Measurements from ENCODE around the gene UTP3.
A peak's percentile ranks its signal among the peaks of the same experiment; 100 is the strongest.

The UTP3 gene

DNA sequence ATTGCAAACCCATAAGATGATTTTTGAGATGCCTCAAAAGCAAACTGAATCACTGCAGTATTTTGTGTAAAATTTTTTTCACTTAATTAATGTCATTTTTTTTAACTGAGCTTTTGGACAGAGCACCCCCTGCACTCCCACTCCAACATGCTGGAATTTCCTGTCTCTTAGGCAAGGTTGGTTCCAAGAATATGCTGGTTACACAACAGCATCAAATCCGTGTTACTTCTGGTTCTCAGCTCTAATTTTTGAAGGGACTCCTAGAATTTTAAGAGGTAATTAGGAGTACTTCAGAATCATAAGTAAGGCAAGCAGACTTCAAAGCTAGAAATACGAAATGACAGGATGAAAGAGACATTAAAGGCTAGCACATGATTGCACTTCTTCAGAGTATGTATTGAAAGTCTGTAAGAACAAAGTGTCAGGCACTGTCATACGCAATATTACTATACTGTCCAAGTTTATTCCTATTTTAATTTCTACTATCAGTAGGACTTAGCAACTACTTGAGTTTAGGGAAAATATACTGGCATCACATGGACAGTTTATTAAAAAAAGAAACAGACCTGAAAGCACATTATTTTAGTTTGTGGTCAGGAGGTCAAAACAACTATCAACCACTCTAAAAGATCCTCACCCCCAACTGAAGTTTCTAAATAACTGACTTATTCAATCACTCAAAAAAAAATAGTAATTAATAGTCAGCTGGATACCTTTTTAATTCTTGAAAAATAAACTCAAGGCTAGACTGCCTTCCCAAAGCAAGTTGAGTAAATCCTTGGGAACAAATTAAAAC, 20.4 kb upstream of the UTP3 start:
- Histone ChIP-seq H3K4me3 (ENCODE audit: low read length) (peak overlapping the region; percentile 85), H3K9me2 (replicated peaks; ENCODE audit: control insufficient read depth, low read length) (no peaks in the 10 kb centered on the region), H3K79me2 (ENCODE audit: control insufficient read depth, low read length) (peaks cover 96% of the 10 kb centered on the region), H3K27me3 (ENCODE audit: control insufficient read depth, low read length) (no peaks in the 10 kb centered on the region), H3K4me2 (ENCODE audit: low read length) (peak overlapping the region; percentile 98), H3K36me3 (ENCODE audit: control insufficient read depth, low read length) (peaks cover 41% of the 10 kb centered on the region), H3K4me1 (ENCODE audit: control insufficient read depth, low read length) (peaks cover 57% of the 10 kb centered on the region), H4K20me1 (ENCODE audit: control insufficient read depth, insufficient read depth, low read depth, low read length) (no peaks in the 10 kb centered on the region), H3F3A (ENCODE audit: control insufficient read depth, insufficient read depth) (peaks cover 66% of the 10 kb centered on the region), H3K9me3 (ENCODE audit: control insufficient read depth, insufficient read depth, low read length) (no peaks in the 10 kb centered on the region), H3K27ac (ENCODE audit: low read depth, low read length) (peak overlapping the region; percentile 99)
- no peak for TF ChIP-seq EZH2phosphoT487 (IDR thresholded peaks at IDR 0.05; ENCODE audit: borderline replicate concordance, low read length)
- TF ChIP-seq, protein P1, sequence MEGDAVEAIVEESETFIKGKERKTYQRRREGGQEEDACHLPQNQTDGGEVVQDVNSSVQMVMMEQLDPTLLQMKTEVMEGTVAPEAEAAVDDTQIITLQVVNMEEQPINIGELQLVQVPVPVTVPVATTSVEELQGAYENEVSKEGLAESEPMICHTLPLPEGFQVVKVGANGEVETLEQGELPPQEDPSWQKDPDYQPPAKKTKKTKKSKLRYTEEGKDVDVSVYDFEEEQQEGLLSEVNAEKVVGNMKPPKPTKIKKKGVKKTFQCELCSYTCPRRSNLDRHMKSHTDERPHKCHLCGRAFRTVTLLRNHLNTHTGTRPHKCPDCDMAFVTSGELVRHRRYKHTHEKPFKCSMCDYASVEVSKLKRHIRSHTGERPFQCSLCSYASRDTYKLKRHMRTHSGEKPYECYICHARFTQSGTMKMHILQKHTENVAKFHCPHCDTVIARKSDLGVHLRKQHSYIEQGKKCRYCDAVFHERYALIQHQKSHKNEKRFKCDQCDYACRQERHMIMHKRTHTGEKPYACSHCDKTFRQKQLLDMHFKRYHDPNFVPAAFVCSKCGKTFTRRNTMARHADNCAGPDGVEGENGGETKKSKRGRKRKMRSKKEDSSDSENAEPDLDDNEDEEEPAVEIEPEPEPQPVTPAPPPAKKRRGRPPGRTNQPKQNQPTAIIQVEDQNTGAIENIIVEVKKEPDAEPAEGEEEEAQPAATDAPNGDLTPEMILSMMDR (IDR thresholded peaks at IDR 0.05; ENCODE audit: low read depth, low read length, poor library complexity, severe bottlenecking), result no peak

DNA sequence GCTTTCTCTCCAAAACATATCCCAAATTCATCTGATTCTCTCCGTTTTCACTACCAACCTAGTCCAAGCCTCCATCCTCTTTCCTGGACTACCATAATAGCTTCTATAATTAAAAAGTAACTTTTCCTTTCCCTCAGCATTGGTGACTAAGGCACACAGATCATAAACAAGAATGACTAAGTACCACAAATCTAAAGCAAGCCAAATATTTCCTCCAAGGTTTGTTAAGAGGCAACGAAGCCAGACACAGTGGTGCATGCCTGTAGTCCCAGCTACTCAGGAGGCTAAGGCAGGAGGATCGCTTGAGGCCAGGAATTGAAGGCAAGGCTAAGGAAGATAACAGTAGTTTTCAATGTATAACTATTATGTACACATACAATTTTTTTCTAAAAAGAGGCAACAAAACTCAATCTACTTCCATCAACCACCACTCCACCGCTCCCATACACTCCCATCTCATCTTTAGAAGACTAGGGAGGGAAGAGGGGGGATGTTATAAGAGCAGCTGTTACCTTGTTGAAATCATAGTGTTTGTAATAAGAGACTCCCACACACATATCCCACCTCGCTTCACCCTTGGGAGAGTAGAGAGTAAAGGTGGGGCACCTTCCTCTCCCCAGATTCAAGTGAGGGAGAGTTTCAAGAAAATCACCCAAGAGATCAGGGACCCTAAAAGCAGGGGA, 17.9 kb upstream of the UTP3 start:
- H3K4me3 ChIP-seq (ENCODE audit: low read length), result peak overlapping the region; percentile 85
- H4K20me1 ChIP-seq (ENCODE audit: control insufficient read depth, insufficient read depth, low read depth, low read length), result no peaks in the 10 kb centered on the region
- TF ChIP-seq EZH2phosphoT487 (IDR thresholded peaks at IDR 0.05; ENCODE audit: borderline replicate concordance, low read length), result no peak
- TF ChIP-seq, protein P1 (IDR thresholded peaks at IDR 0.05; ENCODE audit: low read depth, low read length, poor library complexity, severe bottlenecking), result no peak
- H3K4me2 ChIP-seq (ENCODE audit: low read length), result peak overlapping the region; percentile 98
- H3F3A ChIP-seq (ENCODE audit: control insufficient read depth, insufficient read depth), result peaks cover 54% of the 10 kb centered on the region
- no peaks in the 10 kb centered on the region for H3K27me3 ChIP-seq (ENCODE audit: control insufficient read depth, low read length)
- H3K27ac ChIP-seq (ENCODE audit: low read depth, low read length), result peak overlapping the region; percentile 99
- peaks cover 82% of the 10 kb centered on the region for H3K4me1 ChIP-seq (ENCODE audit: control insufficient read depth, low read length)
- H3K36me3 ChIP-seq (ENCODE audit: control insufficient read depth, low read length), result peaks cover 16% of the 10 kb centered on the region
- H3K79me2 ChIP-seq (ENCODE audit: control insufficient read depth, low read length), result peaks cover 91% of the 10 kb centered on the region
- no peaks in the 10 kb centered on the region for H3K9me2 ChIP-seq (replicated peaks; ENCODE audit: control insufficient read depth, low read length)
- no peaks in the 10 kb centered on the region for H3K9me3 ChIP-seq (ENCODE audit: control insufficient read depth, insufficient read depth, low read length)

DNA sequence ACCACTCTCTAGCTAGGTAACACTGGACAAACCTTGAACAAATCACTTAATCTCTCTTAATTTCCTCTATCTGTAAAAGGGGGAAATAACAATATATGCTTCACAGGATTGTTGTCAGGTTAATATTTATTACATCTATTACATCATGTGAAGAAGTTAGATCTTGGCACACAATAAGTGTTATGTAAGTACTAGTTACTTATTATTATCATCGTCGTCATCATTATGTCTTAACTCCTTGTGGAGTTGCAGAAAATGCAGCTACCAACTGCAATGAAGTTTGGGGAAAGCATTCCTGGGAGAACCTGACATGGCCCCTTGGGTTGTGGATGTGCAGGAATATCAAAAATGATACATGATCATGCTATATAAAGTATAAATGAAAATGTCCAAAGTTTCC, 17.2 kb upstream of the UTP3 start:
- H3K79me2 ChIP-seq (ENCODE audit: control insufficient read depth, low read length), result peaks cover 90% of the 10 kb centered on the region
- H3K4me3 ChIP-seq (ENCODE audit: low read length), result peak overlapping the region; percentile 85
- H3K27ac ChIP-seq (ENCODE audit: low read depth, low read length), result peak overlapping the region; percentile 99
- peaks cover 9% of the 10 kb centered on the region for H3K36me3 ChIP-seq (ENCODE audit: control insufficient read depth, low read length)
- H4K20me1 ChIP-seq (ENCODE audit: control insufficient read depth, insufficient read depth, low read depth, low read length), result no peaks in the 10 kb centered on the region
- no peaks in the 10 kb centered on the region for H3K9me3 ChIP-seq (ENCODE audit: control insufficient read depth, insufficient read depth, low read length)
- TF ChIP-seq EZH2phosphoT487 (IDR thresholded peaks at IDR 0.05; ENCODE audit: borderline replicate concordance, low read length), result no peak
- TF ChIP-seq, protein P1 (IDR thresholded peaks at IDR 0.05; ENCODE audit: low read depth, low read length, poor library complexity, severe bottlenecking), result no peak
- H3K9me2 ChIP-seq (replicated peaks; ENCODE audit: control insufficient read depth, low read length), result no peaks in the 10 kb centered on the region
- no peaks in the 10 kb centered on the region for H3K27me3 ChIP-seq (ENCODE audit: control insufficient read depth, low read length)
- peak overlapping the region; percentile 98 for H3K4me2 ChIP-seq (ENCODE audit: low read length)
- peaks cover 50% of the 10 kb centered on the region for H3F3A ChIP-seq (ENCODE audit: control insufficient read depth, insufficient read depth)
- peaks cover 88% of the 10 kb centered on the region for H3K4me1 ChIP-seq (ENCODE audit: control insufficient read depth, low read length)
